HS-5 (cell line): ENCODE results near the gene ZNF512B.
"Not testable (repeated sequence)": the region's sequence is repeated elsewhere in the genome, so short reads cannot be mapped to it uniquely, and the experiment has no call there.

Experiments
- DNase-seq: peaks from one replicate; pipeline ENCODE4 v3.0.0-alpha.2; 2012; ENCODE audit warnings: low read depth

ZNF512B gene

DNA sequence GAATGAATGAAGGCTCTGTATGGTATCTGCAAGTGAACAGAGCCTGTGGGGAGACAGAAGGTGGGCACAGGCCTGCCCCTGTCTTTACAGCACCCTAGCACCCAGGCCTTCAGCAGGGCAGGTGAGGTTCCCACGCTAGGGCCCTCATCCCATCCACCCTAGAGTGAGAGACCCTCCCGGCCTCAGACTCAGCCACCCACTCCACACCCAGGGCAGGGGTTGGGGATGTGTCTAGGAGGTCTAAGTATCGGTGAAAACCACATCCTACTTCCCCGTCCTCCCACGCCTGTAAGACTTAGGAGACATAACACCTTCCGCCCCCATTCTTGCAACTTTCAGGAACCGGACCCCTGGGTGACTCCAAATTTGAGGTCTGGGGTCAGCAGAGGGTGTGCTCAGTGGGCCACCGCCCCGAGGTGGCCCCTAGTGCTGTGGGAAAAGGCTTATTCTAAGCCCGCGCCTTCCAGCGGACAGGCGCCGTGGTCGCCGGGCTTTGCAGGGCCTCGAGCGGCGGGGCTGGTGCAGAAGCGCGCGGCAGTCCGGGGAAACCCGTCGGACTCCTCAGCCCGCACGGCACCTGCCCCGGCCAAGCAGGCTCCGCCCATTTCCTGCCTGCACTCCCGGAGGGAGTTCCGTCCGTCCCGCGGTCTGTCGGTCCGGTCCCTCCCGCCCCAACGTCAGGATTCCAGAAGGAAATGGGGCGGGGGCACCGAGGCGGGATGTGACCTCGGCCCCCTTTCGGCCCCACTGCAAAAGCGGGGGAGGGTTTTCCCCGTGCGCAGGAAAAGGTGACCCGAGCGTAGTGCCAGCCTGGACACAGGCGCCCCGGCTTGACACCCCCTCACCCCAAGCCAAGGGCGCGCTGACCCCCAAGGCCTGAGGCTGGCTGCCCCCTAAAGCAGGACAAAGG is 8.8 kb upstream of the ZNF512B start:
- DNase-seq: no peak

DNA sequence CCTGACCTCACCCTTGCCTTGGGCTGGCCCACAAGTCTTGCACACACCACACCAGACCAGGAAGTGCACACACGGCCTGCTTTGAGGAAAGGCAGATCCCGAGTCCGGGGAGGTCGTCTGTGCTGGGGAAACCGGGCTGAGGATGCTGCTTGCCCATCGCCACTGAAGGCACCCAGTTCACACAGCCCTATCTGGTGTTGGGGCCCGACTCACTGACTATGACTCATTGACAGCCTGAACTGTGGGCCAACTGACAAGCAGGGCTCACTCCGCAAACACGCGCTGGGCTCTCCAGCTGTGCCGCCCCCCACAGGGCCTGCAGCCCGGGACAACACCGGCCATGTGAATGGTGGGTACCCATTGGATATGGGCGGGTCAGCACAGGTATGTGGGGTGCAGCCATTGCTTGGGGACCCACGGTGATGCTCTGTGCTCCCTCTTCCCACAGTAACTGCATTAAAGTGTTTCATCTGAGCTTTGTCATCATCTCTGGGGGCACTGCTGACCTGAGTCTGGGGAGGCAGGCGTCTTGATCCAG is 8.1 kb upstream of the ZNF512B start:
- no peak for DNase-seq

DNA sequence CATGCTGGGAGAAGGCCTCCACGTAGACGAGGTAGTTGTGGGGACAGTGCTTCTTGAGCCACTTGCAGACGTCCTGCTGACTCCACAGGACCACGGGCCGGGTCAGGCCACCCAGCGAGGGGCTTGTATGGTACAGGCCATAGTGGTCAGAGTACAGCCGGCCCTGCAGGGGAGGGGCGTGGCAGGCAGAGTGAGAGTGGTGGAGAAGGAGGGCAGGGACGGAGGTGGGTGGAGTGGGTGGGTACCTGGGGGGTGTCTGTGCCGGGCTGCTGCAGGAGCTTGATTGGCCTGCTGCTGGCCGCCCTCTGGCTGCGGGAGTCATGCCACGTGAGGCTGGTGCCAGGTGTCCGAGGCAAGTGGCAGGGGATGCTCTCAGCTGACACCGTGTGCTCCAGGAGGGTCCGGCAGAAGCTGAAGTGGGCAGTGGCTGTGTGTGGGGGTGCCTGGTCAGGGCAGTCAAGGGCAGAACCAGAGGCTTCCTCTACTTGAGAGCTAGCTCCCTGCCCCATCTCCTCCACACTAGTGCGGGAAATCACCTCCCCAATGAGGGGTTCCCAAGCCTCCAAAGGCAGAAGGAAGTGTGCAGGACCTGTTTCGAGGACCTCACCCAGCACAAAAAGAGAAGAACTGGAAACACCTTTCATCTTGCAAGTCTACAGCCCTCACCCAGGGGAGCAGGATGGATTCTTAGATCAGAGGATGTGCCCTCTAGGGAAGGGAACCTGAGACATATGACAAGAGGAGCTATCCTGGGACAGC is 7.4 kb upstream of the ZNF512B start:
- DNase-seq: no peak

DNA sequence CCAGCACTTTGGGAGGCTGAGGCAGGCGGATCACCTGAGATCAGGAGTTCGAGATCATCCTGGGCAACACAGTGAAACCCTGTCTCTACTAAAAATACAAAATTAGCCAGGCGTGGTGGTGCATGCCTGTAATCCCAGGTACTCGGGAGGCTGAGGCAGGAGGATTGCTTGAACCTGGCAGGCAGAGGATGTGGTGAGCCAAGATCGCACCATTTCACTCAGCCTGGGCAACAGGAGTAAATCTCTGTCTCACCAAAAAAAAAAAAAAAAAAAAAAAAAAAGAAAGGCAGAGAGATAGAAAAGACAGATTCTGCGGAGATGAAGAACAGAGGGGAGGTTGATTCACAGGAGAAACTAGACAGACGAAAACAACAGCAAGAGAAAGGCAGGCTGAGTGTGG is 6.8 kb upstream of the ZNF512B start:
- DNase-seq: not testable (repeated sequence)

DNA sequence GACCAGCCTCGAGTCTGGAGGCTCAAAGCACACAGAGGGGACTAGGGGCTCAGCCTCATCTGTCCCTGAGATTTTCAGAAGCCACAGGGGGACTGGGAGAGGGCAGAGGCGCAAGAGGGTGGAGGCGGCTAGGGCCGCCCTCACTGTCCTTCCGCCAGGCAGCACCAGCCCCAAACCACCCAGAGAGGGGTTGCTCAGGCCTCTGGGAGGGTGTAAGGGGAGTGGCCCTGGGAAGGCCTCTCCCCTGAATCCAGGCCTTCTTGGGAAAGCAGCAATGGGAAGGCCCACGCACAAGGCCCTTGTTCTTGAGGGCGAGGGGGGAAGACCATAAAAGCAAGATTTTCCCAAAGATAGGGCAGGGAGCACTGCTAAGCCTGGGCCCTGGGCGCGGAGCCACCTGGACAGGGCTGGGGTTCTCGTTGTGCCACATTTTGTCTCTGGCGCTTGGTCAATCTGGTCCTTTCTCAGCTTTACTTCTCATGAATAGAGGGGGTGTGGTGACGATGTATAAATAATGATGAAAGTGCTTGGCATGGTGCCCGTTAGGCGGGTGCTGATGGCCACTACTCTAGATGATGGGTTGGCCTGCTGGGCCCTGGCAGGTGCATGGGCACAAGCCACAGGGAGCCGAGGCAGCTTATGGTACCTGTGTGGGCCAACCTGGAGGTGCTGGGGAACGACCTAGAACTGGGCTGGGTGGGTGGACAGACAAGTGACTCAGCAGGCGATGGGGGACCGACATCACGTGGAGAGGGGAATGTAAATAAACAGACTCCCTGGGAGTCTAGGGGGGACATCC is 4.9 kb upstream of the ZNF512B start:
- DNase-seq: no peak

DNA sequence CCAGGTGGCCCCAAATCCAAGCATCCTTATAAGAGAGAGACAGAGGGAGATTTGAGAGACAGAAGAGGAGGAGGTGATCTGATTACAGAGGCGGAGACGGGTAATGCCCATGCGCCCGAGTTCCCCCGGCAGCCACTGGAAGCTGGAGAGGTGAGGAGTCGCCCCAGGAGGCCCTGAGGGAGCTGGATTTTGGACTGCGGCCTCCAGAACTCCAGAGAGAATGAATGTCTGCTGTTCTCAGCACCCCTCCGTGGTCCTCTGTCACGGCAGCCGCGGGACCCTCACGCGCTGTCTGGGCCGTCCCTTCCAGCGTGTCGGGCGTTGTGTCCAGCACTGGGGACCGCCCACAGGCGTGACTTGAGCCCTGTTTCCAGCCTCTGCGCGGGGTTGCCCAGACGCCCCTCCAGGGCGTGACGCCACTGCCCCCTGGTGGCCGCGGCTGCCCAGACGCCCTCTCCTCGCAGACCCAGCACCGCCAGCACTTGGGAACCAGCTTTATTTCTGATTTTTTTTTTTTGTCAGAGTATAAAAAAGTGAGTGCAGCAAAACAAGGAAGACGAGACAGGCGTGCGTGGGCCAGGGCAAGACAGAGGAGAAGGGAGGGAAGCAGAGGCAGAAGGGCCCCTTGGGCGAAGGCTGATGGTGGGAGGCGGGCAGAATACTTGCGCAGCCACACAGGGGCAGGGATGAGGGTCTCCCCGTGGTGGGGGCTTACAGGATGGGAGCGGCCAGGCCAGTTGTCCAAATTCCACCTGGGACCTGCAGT is 4.1 kb upstream of the ZNF512B start:
- no peak for DNase-seq

DNA sequence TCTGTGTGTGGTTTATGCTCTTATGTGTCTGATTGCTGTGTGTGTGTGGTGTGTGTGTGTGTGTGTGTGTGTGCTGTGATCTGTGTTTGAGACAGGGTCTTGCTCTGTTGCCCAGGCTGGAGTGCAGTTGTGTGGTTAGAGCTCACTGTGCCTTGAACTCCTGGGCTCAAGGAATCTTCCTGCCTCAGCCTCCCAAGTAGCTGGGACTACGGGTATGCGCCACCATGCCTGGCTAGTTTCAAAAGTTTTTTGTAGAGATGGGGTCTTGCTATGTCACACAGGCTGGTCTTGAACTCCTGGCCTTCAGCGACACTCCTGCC is 3.4 kb upstream of the ZNF512B start:
- no peak for DNase-seq

DNA sequence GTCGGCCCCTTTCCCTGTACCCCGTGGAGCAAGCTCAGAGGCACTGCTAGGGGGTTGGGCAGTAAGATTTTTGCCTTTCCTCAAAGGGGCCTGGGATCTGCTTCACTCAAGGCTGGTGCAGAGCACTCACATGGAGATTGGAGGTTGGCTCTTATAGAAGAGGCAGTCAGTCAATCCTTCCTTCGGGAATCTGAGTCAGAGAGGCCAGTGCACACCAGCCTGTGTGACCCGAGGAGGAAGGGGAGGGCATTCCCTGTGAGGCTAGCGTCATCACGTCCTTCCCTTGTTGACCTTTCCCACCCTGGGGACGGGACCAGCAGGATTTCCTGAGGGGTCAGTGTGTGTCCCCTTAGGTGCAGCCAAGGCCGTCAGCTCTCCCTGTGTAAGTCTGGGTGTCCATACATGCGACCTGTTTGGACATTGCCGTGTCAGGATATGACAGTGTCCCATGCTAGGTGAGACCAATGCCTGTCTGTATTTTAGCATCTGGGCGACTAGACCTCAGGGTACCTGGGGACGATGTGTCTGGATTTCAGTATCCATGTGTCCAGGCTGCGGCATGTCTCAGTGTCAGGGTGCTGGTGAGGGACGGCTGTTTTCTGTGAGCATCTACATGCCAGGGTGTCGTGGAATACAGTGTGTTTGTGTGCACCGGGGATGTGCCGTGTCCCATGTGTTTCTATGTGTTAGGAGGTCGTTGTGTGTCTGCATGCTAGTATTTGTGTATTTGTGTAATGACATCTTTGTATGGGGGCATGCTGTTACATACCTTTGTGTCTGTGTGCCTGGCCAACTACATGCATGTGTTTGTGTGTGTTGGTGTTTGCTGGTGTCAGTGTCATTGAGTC is 2.8 kb upstream of the ZNF512B start:
- DNase-seq: no peak

DNA sequence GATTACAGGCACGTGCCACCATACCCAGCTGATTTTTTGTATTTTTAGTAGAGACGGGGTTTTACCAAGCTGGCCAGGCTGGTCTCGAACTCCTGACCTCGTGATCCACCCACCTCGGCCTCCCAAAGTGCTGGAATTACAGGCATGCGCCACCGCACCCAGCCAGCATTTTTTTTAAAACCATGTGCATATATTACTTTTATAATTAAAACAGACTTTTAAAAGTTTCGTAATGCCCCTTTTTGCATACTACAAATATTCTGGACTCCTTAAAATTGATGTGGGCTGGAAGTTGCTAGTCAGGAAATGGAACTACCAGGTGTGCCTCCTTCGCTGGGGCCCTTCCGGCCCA is 2.2 kb upstream of the ZNF512B start:
- not testable (repeated sequence) for DNase-seq

DNA sequence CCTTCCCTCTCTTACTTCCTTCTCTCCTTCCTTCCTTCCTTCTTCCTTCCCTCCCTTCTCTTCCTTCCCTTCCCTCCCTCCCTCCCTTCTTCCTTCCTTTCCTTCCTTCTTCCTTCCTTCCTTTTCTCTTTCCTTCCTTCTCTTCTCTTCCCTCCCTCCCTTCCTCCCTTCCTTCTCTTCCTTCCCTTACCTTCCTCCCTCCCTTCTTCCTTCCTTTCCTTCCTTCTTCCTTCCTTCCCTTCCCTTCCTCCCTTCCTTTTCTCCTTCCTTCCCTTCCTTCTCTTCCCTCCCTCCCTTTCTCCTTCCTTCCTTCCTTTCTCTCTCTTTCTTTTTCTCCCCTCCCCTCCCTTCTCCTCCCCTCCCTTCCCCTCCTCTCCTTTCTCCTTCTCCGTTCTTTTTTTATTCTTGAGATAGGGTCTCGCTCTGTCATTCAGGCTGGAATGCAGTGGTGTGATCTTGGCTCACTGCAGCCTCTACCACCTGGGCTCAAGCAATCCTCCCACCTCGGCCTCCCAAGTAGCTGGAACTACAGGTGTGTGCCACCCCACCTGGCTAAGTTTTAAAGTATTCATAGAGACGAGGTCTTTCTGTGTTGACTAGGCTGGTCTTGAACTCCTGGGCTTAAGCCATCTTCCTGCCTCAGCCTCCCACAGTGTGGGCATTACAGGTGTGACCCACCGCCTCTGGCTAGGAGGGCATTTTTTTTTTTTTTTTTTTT is 1.1 kb upstream of the ZNF512B start:
- no peak for DNase-seq

DNA sequence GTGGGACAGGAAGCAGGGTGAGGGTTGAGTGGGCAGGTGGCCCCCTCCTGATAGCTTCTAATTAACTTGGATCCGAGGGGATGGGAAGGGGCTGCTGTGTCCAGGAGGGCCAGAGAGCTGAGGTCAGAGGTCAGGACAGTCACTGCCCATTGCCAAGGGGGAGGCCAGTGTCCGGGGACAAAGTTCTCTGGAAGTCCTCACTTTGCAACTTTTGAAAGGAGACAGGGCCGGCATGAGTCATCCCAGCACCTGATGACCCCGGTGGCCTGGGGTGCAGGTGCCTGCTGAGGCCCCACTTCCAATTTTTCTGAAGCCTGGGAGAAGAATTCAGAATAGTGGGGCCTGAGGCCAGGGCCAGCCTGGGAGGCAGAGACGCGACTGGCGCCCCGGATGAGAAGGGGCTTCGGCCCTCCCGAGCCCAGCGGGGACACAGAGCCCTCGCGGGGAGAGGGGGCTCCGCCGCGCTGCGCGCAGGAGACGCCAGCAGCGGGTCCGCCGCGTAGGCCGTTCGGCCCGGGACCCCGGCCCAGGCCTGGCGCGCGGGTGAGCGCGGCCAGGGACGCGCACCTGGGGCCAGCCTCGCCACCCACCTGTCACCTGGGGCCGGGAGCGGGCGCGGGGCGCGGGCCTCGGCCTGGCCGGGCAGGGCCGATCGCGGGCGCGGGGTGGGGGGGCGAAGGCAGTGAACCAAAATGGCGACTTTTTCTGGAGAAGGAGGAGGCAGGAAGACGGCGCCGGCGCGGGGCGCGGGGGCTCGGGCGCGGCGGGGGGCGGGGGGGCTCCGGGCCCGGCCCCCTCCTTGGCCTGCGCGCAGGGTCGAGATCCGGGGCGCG is 586 bp downstream of the ZNF512B start:
- DNase-seq: no peak

DNA sequence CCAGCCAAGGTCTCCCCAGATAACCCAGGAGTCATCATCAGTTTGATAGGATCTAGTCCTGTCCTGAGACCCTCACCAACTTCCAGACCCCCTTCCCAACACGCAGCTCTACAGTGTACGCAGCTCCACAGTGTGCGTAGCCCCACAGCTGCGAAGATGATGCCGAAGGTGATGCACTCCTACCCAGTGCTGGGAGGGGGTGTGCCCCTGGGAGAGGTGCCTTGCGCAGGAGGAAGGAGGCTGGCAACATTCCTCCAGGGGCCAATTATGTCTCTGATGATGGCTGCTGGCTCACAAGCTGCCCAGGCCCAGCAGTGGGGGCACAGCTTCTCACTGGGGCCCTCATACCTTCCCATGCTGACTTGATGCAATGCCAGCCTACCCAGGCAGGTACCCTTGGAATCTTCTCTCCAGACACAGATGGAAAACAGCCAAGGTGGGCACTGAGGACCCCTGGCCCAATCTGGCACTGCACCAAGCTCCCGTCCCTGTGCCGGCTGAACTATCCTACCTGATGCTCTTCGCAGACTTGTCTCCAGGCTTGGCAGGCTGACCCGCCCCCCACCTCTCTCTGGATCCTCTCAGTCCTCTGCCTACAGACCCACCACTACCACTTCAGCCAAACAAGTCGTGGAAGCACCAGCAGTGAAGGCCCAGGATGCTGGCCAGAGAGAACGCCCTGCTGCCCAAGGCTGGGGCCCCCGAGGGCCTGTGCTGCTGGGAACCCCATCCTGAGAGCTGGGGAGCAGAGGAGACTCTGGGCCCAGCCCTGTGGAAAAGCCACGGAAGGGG is 1.4 kb downstream of the ZNF512B start:
- DNase-seq: no peak

DNA sequence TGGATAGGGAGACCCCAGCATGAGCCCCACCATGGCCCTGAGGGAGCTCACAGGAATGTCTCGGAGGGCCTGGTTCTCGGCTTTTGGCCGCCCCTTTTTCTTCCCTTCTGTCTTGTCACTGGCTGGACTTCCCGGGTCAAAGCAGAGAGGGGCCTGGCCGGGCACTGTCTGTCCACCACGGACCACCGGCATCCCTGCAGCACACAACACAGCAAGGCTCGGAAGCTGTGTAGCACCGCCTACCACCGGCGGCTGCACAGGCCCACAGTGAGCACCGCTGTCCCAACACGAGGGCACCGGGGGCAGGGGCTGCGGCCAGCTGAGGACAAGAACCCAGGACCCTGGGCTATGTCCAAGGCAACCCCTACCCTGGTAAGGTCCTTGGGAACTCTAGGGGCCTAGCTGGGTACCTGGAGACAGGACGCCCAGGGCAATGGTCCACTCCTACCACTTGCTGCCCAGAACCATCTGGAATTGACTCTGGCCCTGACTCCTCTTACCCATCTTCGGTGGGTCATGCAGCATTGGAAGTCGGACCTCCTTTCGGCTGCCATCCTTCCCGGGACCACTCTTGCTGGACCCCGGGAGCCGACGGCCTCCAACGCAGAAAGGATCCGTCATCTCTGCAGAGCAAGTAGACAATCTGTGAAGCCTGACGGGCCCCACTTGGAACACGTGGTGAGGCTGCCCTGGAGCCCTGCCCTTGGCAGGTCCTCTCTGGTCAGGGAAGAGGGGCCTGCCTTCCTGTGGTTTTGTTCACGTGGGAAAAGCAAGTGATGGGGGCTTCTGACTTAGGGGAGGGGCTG is 2.2 kb downstream of the ZNF512B start:
- no peak for DNase-seq

DNA sequence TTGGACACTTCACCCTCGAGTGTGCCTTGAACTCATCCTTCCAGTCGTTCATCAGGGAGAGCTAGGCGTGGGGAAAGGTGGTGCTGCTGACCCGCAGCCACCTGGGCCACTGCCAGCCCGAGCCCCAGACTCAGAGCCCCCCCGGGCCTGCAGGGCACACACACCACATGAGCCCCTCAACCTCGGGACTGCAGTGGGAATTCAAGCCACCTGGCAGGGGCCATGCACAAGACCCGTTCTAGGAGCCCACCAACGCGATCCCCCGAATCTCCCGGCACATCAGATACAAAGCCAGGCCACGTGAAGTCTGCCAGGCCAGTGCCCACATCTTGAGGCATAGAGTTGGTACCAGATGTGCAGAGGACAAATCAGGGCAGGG is 2.8 kb downstream of the ZNF512B start:
- no peak for DNase-seq

DNA sequence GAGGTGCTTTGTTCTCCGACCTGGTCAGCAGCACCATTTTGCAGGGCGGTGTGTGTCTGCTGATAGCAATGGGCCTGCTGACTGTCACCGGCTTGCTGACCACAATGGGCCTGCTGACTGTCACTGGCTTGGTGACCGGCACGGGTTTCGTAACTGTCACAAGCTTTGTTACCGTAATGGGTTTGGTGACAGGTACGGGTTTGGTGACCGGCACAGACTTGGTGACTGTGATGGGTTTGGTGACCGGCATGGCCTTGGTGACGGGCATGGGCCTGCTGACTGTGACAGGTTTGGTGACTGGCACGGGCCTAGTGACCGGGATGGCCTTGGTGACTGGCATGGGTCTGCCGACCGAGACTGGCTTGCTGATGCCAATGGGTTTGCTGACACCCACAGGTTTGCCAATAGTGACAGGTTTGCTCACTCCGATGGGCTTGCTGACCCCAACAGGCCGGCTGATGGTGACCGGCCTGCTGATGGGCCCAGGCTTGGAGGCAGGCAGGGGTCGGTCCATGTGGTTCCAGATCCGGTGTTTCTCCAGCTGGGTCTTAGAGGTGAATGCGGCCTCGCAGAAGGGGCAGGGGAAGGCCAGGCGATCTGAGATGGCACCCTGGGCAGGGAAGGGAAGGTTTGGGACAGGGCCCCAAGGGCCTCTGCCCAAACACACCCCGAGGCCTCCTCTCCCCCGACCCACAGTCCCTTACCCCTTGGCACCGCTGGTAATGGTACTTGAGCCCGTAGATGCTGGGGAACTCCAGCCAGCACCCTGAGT is 3.4 kb downstream of the ZNF512B start:
- no peak for DNase-seq

DNA sequence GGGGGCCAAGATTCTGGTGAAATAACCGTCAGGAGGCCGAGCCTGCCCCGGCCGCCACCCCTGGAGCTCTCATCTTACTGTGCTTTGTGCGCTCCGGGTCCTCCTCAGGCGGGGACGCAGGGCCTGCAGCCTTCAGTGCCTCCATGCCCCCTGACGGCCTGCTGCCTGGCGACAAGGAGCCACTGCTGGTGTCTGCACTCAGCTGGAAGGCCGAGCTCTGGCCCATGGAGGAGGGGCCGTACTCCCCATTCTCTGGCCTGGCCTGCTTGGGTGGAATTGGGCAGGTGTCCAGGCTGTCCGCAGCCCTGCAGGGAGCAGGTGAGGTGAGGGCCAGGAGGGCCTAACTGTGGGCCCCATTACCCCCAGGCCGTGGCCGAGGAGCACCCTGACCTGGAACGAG is 5.3 kb downstream of the ZNF512B start:
- DNase-seq: no peak

DNA sequence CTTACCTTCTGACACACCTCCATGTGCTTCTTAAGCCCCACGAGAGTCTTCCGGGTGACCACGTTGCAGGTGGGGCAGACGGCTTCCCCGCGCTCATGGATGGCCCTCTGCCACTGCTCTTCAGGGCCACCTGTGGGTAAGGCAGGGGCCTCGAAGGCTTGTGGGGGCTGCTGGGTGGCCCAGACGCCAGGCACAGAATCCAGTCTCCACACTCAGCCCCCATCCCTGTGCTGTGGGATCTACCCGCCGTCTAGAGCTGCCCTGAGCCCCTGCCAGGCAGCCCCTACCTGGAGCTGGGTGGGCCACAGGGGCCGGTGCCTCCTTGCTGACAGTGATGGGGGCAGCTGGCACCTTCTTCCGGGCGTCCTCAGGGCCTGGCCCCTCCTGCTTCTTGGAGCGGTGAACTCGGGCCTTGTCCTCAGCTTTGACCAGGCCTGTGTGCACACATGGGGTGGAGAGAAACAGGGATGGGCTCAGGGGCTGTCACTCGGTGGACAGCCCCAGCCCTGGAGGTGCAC is 5.9 kb downstream of the ZNF512B start:
- DNase-seq: no peak
